Cardiac septum (tissue), 1 donor: ENCODE measurements around the gene B3GALT5. TPM values are rescaled to one million over a fixed set of nuclear protein-coding genes. Genes with fewer than 3 reads are reported as not detected.

Experiments used
- DNase-seq: peaks from one replicate; pipeline ENCODE4 v3.0.0-alpha.2; 2020; ENCODE audit warnings: low spot score
- intact Hi-C: fragments of 100-400 bp; cut with DNase I; formaldehyde crosslinking; loops from one replicate; pipeline ENCODE4 v1.14.0; 2022
- total RNA-seq: library from RNA; stranded (reverse); fragmentation: NEBNext Ultra II Directional; extraction: Animal tissue kit (Norgen Biotek cat#: 25700); gene quantifications from one replicate; pipeline ENCODE4 v1.2.1, GENCODE V29; 2021
- donor health status: DM: no; HTN: no; CAD: no.

Gene B3GALT5
- total RNA-seq, 1 donor from 2014 or later = 0.65 TPM

DNA sequence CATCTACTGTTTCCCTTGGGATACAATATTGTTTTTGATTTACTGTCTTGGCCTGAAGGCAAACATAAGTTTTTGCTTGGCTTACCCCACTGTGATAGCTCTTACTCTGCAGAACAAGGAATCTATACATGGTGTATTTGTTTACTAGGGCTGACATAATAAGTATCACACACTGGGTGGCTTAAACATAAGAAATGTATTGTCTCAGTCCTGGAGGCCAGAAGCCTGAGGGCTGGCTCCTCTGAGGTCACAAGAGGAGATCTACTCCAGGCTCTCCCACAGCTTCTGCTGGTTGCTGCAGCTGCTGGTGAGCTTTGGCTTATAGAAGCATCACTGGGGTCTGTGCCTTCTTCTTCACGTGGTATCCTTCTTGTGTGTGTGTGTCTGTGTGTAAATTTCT, 101.6 kb downstream of the B3GALT5 start:
- intact Hi-C loops = no loop called here
- no peak for DNase-seq

DNA sequence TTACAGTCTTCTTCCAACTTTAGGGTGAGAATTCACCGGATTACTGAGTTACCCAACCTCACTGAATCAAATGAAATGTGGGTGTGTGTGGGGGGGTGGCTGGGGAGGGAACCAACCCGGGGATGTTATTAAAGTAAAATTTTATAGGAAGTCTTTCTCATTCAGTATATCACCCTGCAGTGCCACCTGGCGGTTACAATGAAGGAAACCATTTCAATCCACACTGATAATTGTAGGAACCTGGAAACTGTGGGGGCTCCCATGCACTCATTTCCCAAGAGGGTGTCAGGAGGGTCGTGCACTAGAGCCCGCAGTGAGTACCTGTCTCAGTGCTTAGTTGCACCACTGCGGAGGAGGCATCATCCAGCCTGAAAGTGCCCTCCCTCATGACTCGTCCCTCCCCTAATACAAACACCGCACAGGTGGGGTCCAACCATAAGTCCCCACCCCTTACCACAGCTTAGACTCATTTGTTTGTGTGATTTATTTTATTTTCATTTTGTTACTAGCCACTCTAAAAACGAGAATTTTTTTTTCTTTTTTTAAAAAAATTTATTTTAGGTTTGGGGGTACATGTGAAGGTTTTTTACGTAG, 103.2 kb downstream of the B3GALT5 start:
- DNase-seq = no peak
- intact Hi-C loops = no loop called here

DNA sequence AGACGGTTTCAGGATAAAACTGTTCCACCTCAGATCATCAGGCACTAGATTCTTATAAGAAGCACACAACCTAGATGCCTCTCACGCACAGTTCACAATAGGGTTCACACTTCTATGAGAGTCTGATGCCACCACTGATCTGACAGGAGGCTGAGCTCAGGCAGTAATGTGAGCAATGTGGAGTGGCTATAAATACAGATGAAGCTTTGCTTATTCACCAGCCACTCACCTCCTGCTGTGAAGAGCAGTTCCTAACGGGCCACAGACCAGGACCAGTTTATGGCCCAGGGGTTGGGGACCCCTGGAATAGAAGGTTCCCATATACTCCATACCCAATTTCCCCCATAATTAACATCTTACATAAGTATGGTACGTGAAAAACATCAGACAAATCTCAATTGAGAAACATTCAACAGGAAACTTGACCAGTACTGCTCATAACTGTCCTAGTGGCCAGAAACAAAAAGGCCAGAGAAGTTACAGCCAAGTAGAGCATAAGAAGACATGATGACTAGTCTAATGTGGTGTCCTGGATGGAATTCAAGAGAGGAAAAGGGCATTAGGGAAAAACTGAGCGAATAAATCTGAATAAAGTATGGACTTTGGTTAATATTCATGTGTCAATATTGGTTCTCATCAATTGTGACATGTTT, 107.5 kb downstream of the B3GALT5 start:
- intact Hi-C loops = no loop called here

DNA sequence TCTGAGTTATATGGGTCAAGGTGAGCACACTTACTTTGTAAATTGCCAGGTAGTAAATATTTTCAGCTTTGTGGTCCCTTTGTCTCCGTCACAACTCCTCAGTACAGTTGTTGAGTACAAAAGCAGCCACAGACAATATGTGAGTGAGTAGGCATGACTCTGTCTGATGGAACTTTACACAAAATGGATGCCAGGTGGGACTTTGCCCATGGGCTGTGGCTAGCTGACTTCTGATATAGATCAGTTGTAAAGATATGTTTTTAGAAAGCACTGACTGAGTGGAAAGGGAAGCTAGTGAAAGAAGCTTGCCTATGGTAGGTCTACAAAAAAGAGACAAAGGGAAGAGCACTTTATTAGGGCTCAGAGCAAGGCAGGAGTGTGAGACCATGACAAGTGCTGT, 109.1 kb downstream of the B3GALT5 start:
- DNase-seq = no peak
- intact Hi-C loops = no loop called here

More for the DNA sequence above, 107.5 kb downstream of the B3GALT5 start:
- no peak for DNase-seq

Other genes with a start within 250 kb of the B3GALT5 start
- gene LCA5L, start 167.2 kb upstream of the B3GALT5 start, total RNA-seq = 1.7 TPM
- 209 TPM for gene SH3BGR, start 161.0 kb upstream of the B3GALT5 start, total RNA-seq
- 3.8 TPM for gene IGSF5, start 132.2 kb downstream of the B3GALT5 start, total RNA-seq